22Rv1 (cell line): ENCODE data around the gene MMP24.
"Not testable (repeated sequence)": the region's sequence is repeated elsewhere in the genome, so short reads cannot be mapped to it uniquely, and the experiment has no call there.

Source experiments
- CTCF ChIP-seq: fragments of 450-650 bp; IDR thresholded peaks from 2 replicates; pipeline ENCODE4 v1.5.1; 2017; ENCODE audit warnings: mild to moderate bottlenecking
- ZFX ChIP-seq: fragments of 450-650 bp; IDR thresholded peaks from 2 replicates; pipeline ENCODE4 v1.6.1; 2017; ENCODE audit warnings: antibody characterized with exemption, borderline replicate concordance

GRCh38 chr20:35262321-35262720, 35.8 kb downstream of the MMP24 start:
- TF ChIP-seq CTCF, ZFX: not testable (repeated sequence)
